ENCODE results near the gene MAPK13.

The MAPK13 gene

GRCh38 chr6:36120979-36121786 is 9.1 kb upstream of the MAPK13 start:
- ATAC-seq, result no peak
- no peak for TF ChIP-seq OSR1 (CRISPR knock-in tag; IDR thresholded peaks at IDR 0.05)
- no peak for TF ChIP-seq ESRRG (CRISPR knock-in tag; IDR thresholded peaks at IDR 0.05)
- no peak for TF ChIP-seq POU6F1 (CRISPR knock-in tag; IDR thresholded peaks at IDR 0.05; ENCODE audit: borderline replicate concordance, low read depth)
- TF ChIP-seq ARNTL (CRISPR knock-in tag; IDR thresholded peaks at IDR 0.05; ENCODE audit: borderline replicate concordance, low read depth), result no peak
- no peak for TF ChIP-seq CREB5 (CRISPR knock-in tag; IDR thresholded peaks at IDR 0.05; ENCODE audit: low read depth)
- TF ChIP-seq TCF4 (CRISPR knock-in tag; IDR thresholded peaks at IDR 0.05; ENCODE audit: borderline replicate concordance), result no peak
- no peak for TF ChIP-seq TSHZ2 (CRISPR knock-in tag; IDR thresholded peaks at IDR 0.05)
- TF ChIP-seq BACH2 (CRISPR knock-in tag; IDR thresholded peaks at IDR 0.05; ENCODE audit: borderline replicate concordance), result no peak
- no peak for TF ChIP-seq ZFP30 (CRISPR knock-in tag; IDR thresholded peaks at IDR 0.05)
- TF ChIP-seq ZFP3 (CRISPR knock-in tag; IDR thresholded peaks at IDR 0.05), result no peak
- no peak for TF ChIP-seq ZNF70 (CRISPR knock-in tag; IDR thresholded peaks at IDR 0.05)
- no peak for TF ChIP-seq RARB (CRISPR knock-in tag; IDR thresholded peaks at IDR 0.05)
- no peak for TF ChIP-seq ZNF565 (CRISPR knock-in tag; conservative IDR thresholded peaks at IDR 0.05; ENCODE audit: low read depth)
- no peak for TF ChIP-seq CSRNP3 (CRISPR knock-in tag; IDR thresholded peaks at IDR 0.05)
- TF ChIP-seq GLIS3 (CRISPR knock-in tag; IDR thresholded peaks at IDR 0.05), result no peak

GRCh38 chr6:36121787-36122494 is 8.4 kb upstream of the MAPK13 start:
- TF ChIP-seq ESRRG (CRISPR knock-in tag; IDR thresholded peaks at IDR 0.05), result no peak
- TF ChIP-seq TCF4 (CRISPR knock-in tag; IDR thresholded peaks at IDR 0.05; ENCODE audit: borderline replicate concordance), result no peak
- TF ChIP-seq ISL1 (CRISPR knock-in tag; IDR thresholded peaks at IDR 0.05), result no peak
- TF ChIP-seq TOX (CRISPR knock-in tag; IDR thresholded peaks at IDR 0.05; ENCODE audit: borderline replicate concordance), result no peak
- no peak for ATAC-seq

GRCh38 chr6:36122495-36123269 is 7.6 kb upstream of the MAPK13 start:
- ATAC-seq, result no peak
- TF ChIP-seq ARNTL (CRISPR knock-in tag; IDR thresholded peaks at IDR 0.05; ENCODE audit: borderline replicate concordance, low read depth) (no peak), CSRNP3 (CRISPR knock-in tag; IDR thresholded peaks at IDR 0.05) (no peak), ZC3H10 (CRISPR knock-in tag; IDR thresholded peaks at IDR 0.05) (no peak), CREB5 (CRISPR knock-in tag; IDR thresholded peaks at IDR 0.05; ENCODE audit: low read depth) (no peak), POU6F1 (CRISPR knock-in tag; IDR thresholded peaks at IDR 0.05; ENCODE audit: borderline replicate concordance, low read depth) (no peak), TOX (CRISPR knock-in tag; IDR thresholded peaks at IDR 0.05; ENCODE audit: borderline replicate concordance) (no peak), PATZ1 (CRISPR knock-in tag; IDR thresholded peaks at IDR 0.05; ENCODE audit: borderline replicate concordance) (no peak), ZNF70 (CRISPR knock-in tag; IDR thresholded peaks at IDR 0.05) (no peak), ESRRG (CRISPR knock-in tag; IDR thresholded peaks at IDR 0.05) (no peak)

Data from SK-N-SH treated with all-trans-retinoic acid at 6 μM for 48 hours (cell line).